Endothelial cell of umbilical vein (primary cell): ENCODE measurements around the gene CRHR2. TPM values are rescaled to one million over a fixed set of nuclear protein-coding genes. Genes with fewer than 3 reads are reported as not detected.

ENCODE experiments used
- BruUV-seq: library from RNA; stranded (reverse); fragments of 400-500 nt; replicated peaks from 2 replicates; lab custom pipeline; 2021; lab: Mats Ljungman, UMichigan
- CTCF ChIA-PET: fragments of 300-600, 350-600 bp; sonication (Branson Sonifier 250); formaldehyde crosslinking; loops from one replicate; lab custom pipeline; 2021; ENCODE audit warnings: antibody characterized with exemption, inconsistent platforms; lab: Charles Lee
- POLR2A ChIA-PET: fragments of 300-600, 350-600 bp; sonication (Branson Sonifier 250); formaldehyde crosslinking; loops from one replicate; lab custom pipeline; 2021; ENCODE audit warnings: antibody characterized with exemption, inconsistent platforms; lab: Charles Lee
- DNase-seq: peaks from one replicate; pipeline ENCODE4 v3.0.0-alpha.2; 2011; ENCODE audit warnings: low read depth, low spot score
- FAIRE-seq: peaks from 2 replicates; lab custom pipeline; 2011; peaks lifted over from hg19 to GRCh38; lab: Jason Lieb, UNC
- H2AFZ ChIP-seq: 2 replicates; pipeline ENCODE4 v1.6.0; 2012; ENCODE audit warnings: low read depth, low read length, control low read depth, inconsistent platforms
- H3K27ac ChIP-seq: 2 replicates; pipeline ENCODE4 v1.5.1; 2011; ENCODE audit warnings: low read depth, mild to moderate bottlenecking, control low read depth, low read length, moderate library complexity; ENCODE audit not compliant: insufficient read depth
- H3K27me3 ChIP-seq, 2 experiments: 2 replicates each; pipeline versions ENCODE4 v1.6.0 to v1.6.1; 2011; ENCODE audit warnings: low read length in 2 of 2, mixed read lengths in 1 of 2; ENCODE audit not compliant: control insufficient read depth in 2 of 2, insufficient read depth in 2 of 2
- H3K36me3 ChIP-seq, 2 experiments: 2 replicates in 1 of 2; 3 replicates in 1 of 2; pipeline ENCODE4 v1.5.1; 2011; ENCODE audit warnings: low read length in 2 of 2, mild to moderate bottlenecking in 1 of 2, moderate library complexity in 1 of 2; ENCODE audit not compliant: control insufficient read depth in 2 of 2, insufficient read depth in 2 of 2; ENCODE audit errors: extremely low read depth in 1 of 2
- H3K4me1 ChIP-seq: 3 replicates; pipeline ENCODE4 v1.5.1; 2011; ENCODE audit warnings: mild to moderate bottlenecking, low read length; ENCODE audit not compliant: control insufficient read depth, insufficient read depth; ENCODE audit errors: extremely low read depth
- H3K4me2 ChIP-seq: 2 replicates; pipeline ENCODE4 v1.6.1; 2011; ENCODE audit warnings: low read length, control low read depth, mixed read lengths; ENCODE audit not compliant: insufficient read depth
- H3K4me3 ChIP-seq, 3 experiments: fragments of 200-600 bp in 1 of 3; sonication (generic), shearing (Covaris generic) in 1 of 3; replicated peaks in 1 of 3; 2 replicates each; pipeline ENCODE4 v1.5.1; 2011 to 2016; ENCODE audit warnings: control low read depth in 3 of 3, low read length in 3 of 3, mild to moderate bottlenecking in 2 of 3, inconsistent platforms in 1 of 3, low read depth in 1 of 3, moderate library complexity in 1 of 3; ENCODE audit not compliant: insufficient read depth in 1 of 3
- H3K79me2 ChIP-seq: 2 replicates; pipeline ENCODE4 v1.6.0; 2012; ENCODE audit warnings: low read length, inconsistent platforms; ENCODE audit not compliant: control insufficient read depth, insufficient read depth
- H3K9ac ChIP-seq: replicated peaks from 2 replicates; pipeline ENCODE3; 2011; ENCODE audit warnings: low read length, control low read depth; ENCODE audit not compliant: insufficient read depth; ENCODE audit errors: extremely low read depth
- H3K9me1 ChIP-seq: replicated peaks from 3 replicates; pipeline ENCODE4 v1.6.0; 2011; ENCODE audit warnings: mild to moderate bottlenecking, low read length; ENCODE audit not compliant: control insufficient read depth, insufficient read depth; ENCODE audit errors: extremely low read depth
- H3K9me3 ChIP-seq: replicated peaks from 2 replicates; pipeline ENCODE4 v1.5.1; 2012; ENCODE audit warnings: low read length, inconsistent platforms; ENCODE audit not compliant: control insufficient read depth, insufficient read depth
- H4K20me1 ChIP-seq: replicated peaks from 2 replicates; pipeline ENCODE3; 2011; ENCODE audit warnings: mild to moderate bottlenecking, low read length; ENCODE audit not compliant: control insufficient read depth, insufficient read depth; ENCODE audit errors: extremely low read depth
- CTCF ChIP-seq, 2 donors: IDR thresholded peaks; 1 replicate in 1 of 2; 2 replicates in 1 of 2; pipeline ENCODE4 v1.5.1; 2011; ENCODE audit warnings: low read length in 2 of 2, mild to moderate bottlenecking in 2 of 2, moderate library complexity in 2 of 2, control low read depth in 1 of 2, inconsistent platforms in 1 of 2, low read depth in 1 of 2; ENCODE audit not compliant: insufficient read depth in 1 of 2; ENCODE audit errors: extremely low read depth in 1 of 2
- EZH2 ChIP-seq: IDR thresholded peaks from 2 replicates; pipeline ENCODE4 v1.6.1; 2012; ENCODE audit warnings: borderline replicate concordance, low read depth, mild to moderate bottlenecking, moderate library complexity, low read length, inconsistent platforms; ENCODE audit not compliant: severe bottlenecking
- FOS ChIP-seq: IDR thresholded peaks from 2 replicates; pipeline ENCODE4 v1.6.1; 2011; ENCODE audit warnings: mild to moderate bottlenecking, low read length, moderate library complexity, borderline replicate concordance; ENCODE audit not compliant: insufficient read depth
- GATA2 ChIP-seq: IDR thresholded peaks from 2 replicates; pipeline ENCODE4 v1.7.0; 2011; ENCODE audit warnings: low read depth, mild to moderate bottlenecking, moderate library complexity, mixed read lengths, low read length; ENCODE audit not compliant: insufficient read length, insufficient read depth
- JUN ChIP-seq: IDR thresholded peaks from 2 replicates; pipeline ENCODE4 v1.6.1; 2011; ENCODE audit warnings: borderline replicate concordance, low read depth; ENCODE audit not compliant: insufficient read length, insufficient read depth
- MAX ChIP-seq: IDR thresholded peaks from 2 replicates; pipeline ENCODE4 v1.6.1; 2011; ENCODE audit not compliant: insufficient read depth, insufficient read length
- MYC ChIP-seq: IDR thresholded peaks from one replicate; pipeline ENCODE4 v1.6.1; 2011; ENCODE audit warnings: mild to moderate bottlenecking, low read depth, low read length
- POLR2A ChIP-seq: IDR thresholded peaks from 2 replicates; pipeline ENCODE4 v1.6.1; 2012; ENCODE audit warnings: low read depth, mild to moderate bottlenecking, control low read depth, low read length
- POLR2AphosphoS5 ChIP-seq: IDR thresholded peaks from 2 replicates; pipeline ENCODE4 v1.6.1; 2012; ENCODE audit warnings: low read depth, mild to moderate bottlenecking, control low read depth, low read length, moderate library complexity; ENCODE audit not compliant: insufficient read depth
- dilution Hi-C: fragments of 300-500 bp; cut with MboI; formaldehyde crosslinking; loops from one replicate; pipeline ENCODE4 v1.15.0; 2019; ENCODE audit warnings: low sequenced_read_pairs; ENCODE audit not compliant: extremely low pct_ligation_motif_present
- intact Hi-C: fragments of 100-400 bp; cut with micrococcal nuclease; formaldehyde crosslinking; loops from one replicate; pipeline ENCODE4 v1.10.0; 2022
- polyA plus RNA-seq, 4 experiments: library from polyadenylated mRNA; depleted of rRNA in 3 of 4; stranded (reverse) in 3 of 4; unstranded in 1 of 4; fragments of >200 nt; gene quantifications; 2 replicates each; pipeline versions ENCODE4 v1.2.1 to v1.2.3, GENCODE V29; 2011 to 2012; ENCODE audit warnings: missing spikeins in 1 of 4
- total RNA-seq: library from RNA; stranded (reverse); gene quantifications from 2 replicates; pipeline ENCODE4 v1.2.3, GENCODE V29; 2021

Gene CRHR2
- total and polyA plus RNA-seq, 2 donors (not counting 3 experiments of a cell fraction or from before 2014, with no cell fraction given) = not detected

- Histone ChIP-seq H3K9me3 (no peaks in the 10 kb centered on the region), H3K27ac (no peak overlapping the region), H3K4me2 (no peak overlapping the region), H3K9ac (no peak overlapping the region), H3K79me2 (no peaks in the 10 kb centered on the region), H3K36me3 (no peaks in the 10 kb centered on the region), H3K4me3 (no peak overlapping the region), H3K9me1 (no peaks in the 10 kb centered on the region), H3K4me1 (no peaks in the 10 kb centered on the region), H4K20me1 (no peaks in the 10 kb centered on the region), H3K27me3 (peaks cover 50 to 55% of the 10 kb centered on the region in 2 experiments), H2AFZ (no peak overlapping the region)
- ChIA-PET CTCF (no interaction called here), POLR2A (no interaction called here)
- intact Hi-C loops = no loop called here
- TF ChIP-seq MYC = no peak
- TF ChIP-seq EZH2 = no peak
- TF ChIP-seq FOS = no peak
- TF ChIP-seq POLR2A = no peak
- TF ChIP-seq GATA2 = no peak
- TF ChIP-seq POLR2AphosphoS5 = no peak
- DNase-seq (no peak), FAIRE-seq (no peak)
- dilution Hi-C loops = no loop called here
- no TSS peak for BruUV-seq
Observed at GRCh38 chr7:30684351-30684750, 2.1 kb upstream of the CRHR2 start.

GRCh38 chr7:30683816-30684215 is 1.6 kb upstream of the CRHR2 start:
- no TSS peak for BruUV-seq
- Histone ChIP-seq H2AFZ (no peak overlapping the region), H4K20me1 (no peaks in the 10 kb centered on the region), H3K9ac (no peak overlapping the region), H3K79me2 (no peaks in the 10 kb centered on the region), H3K27me3 (peaks cover 55 to 60% of the 10 kb centered on the region in 2 experiments), H3K9me1 (no peaks in the 10 kb centered on the region), H3K27ac (no peak overlapping the region), H3K4me2 (no peak overlapping the region), H3K36me3 (no peaks in the 10 kb centered on the region), H3K9me3 (no peaks in the 10 kb centered on the region), H3K4me1 (no peaks in the 10 kb centered on the region), H3K4me3 (no peak overlapping the region)
- no peak for FAIRE-seq
- ChIA-PET POLR2A (no interaction called here), CTCF (interaction anchor here (1.0 kb wide), 1 partner anchor 56 kb away, joined by 3 read pairs; no protein-coding TSS in a partner anchor)
- dilution Hi-C loops (no loop called here), intact Hi-C loops (no loop called here)
- TF ChIP-seq JUN (no peak), POLR2AphosphoS5 (no peak), FOS (no peak), CTCF (IDR thresholded peaks at IDR 0.05; ENCODE audit: extremely low read depth in 1 of 2, insufficient read depth in 1 of 2, low read depth in 1 of 2, low read length in 2 of 2) (no peak), MAX (no peak), GATA2 (no peak)
- no peak for DNase-seq
